GM23338 (cell line): Measurements from ENCODE around the gene S100P. TPM values are rescaled to one million over a fixed set of nuclear protein-coding genes. Genes with fewer than 3 reads are reported as not detected.

Experiments used
- ATAC-seq: fragments of 200-7000 bp; cut with Tn5 transposase; 3 replicates; pipeline ENCODE4 v1.9.1; 2020
- DNase-seq: peaks from one replicate; pipeline ENCODE4 v3.0.0-alpha.2; 2015; ENCODE audit warnings: low spot score
- H2AFZ ChIP-seq: fragments of 200-600 bp; sonication (generic); 2 replicates; pipeline ENCODE4 v1.8.0; 2016; ENCODE audit warnings: antibody characterized with exemption, mild to moderate bottlenecking, moderate library complexity
- H3F3A ChIP-seq: fragments of 200-600 bp; sonication (generic); replicated peaks from 2 replicates; pipeline ENCODE4 v1.8.0; 2017; ENCODE audit warnings: antibody characterized with exemption, mixed run types, low read depth
- H3K27ac ChIP-seq: fragments of 200-600 bp; sonication (generic); 2 replicates; pipeline ENCODE4 v1.6.1; 2016; ENCODE audit warnings: low read depth
- H3K27me3 ChIP-seq: fragments of 200-600 bp; sonication (generic); 2 replicates; pipeline ENCODE4 v1.8.0; 2016; ENCODE audit warnings: mild to moderate bottlenecking, mixed run types, moderate library complexity; ENCODE audit not compliant: insufficient read depth
- H3K36me3 ChIP-seq: fragments of 200-600 bp; sonication (generic); 2 replicates; pipeline ENCODE4 v1.8.0; 2016; ENCODE audit warnings: mild to moderate bottlenecking; ENCODE audit not compliant: insufficient read depth
- H3K4me1 ChIP-seq: fragments of 200-600 bp; sonication (generic); 2 replicates; pipeline ENCODE4 v1.8.0; 2016; ENCODE audit warnings: mild to moderate bottlenecking, moderate library complexity; ENCODE audit not compliant: insufficient read depth
- H3K4me2 ChIP-seq: fragments of 200-600 bp; sonication (generic); 2 replicates; pipeline ENCODE4 v1.7.1; 2017; ENCODE audit warnings: mixed run types
- H3K4me3 ChIP-seq: fragments of 200-600 bp; sonication (generic); 2 replicates; pipeline ENCODE4 v1.6.1; 2016; ENCODE audit warnings: mixed run types
- H3K79me2 ChIP-seq: fragments of 200-600 bp; sonication (generic); replicated peaks from 2 replicates; pipeline ENCODE4 v1.8.0; 2017; ENCODE audit warnings: mild to moderate bottlenecking; ENCODE audit not compliant: insufficient read depth
- H3K9me2 ChIP-seq: fragments of 200-600 bp; sonication (generic); 2 replicates; pipeline ENCODE4 v1.8.0; 2017; ENCODE audit not compliant: insufficient read depth
- H4K20me1 ChIP-seq: fragments of 200-600 bp; sonication (generic); replicated peaks from 2 replicates; pipeline ENCODE4 v1.8.0; 2017; ENCODE audit warnings: mild to moderate bottlenecking; ENCODE audit not compliant: insufficient read depth
- H3K27ac Mint-ChIP-seq: 2 replicates; pipeline ENCODE4 v1.8.0; 2020; ENCODE audit warnings: inconsistent platforms, mild to moderate bottlenecking, moderate library complexity, mixed read lengths
- H3K27me3 Mint-ChIP-seq: 3 replicates; pipeline ENCODE4 v1.8.0; 2022; ENCODE audit warnings: low read depth, mild to moderate bottlenecking, moderate library complexity, mixed read lengths, inconsistent platforms; ENCODE audit not compliant: insufficient read depth, poor library complexity
- H3K36me3 Mint-ChIP-seq: 3 replicates; pipeline ENCODE4 v1.8.0; 2021; ENCODE audit warnings: low read depth, mild to moderate bottlenecking, inconsistent platforms, moderate library complexity, mixed read lengths
- H3K4me1 Mint-ChIP-seq: 3 replicates; pipeline ENCODE4 v1.8.0; 2020; ENCODE audit warnings: mild to moderate bottlenecking, inconsistent platforms, mixed read lengths
- H3K4me3 Mint-ChIP-seq: 3 replicates; pipeline ENCODE4 v1.8.0; 2021; ENCODE audit warnings: moderate library complexity, mild to moderate bottlenecking, inconsistent platforms, mixed read lengths
- H3K9me3 Mint-ChIP-seq: 3 replicates; pipeline ENCODE4 v1.8.0; 2020; ENCODE audit warnings: moderate library complexity, mild to moderate bottlenecking, inconsistent platforms, mixed read lengths
- EZH2phosphoT487 ChIP-seq: fragments of 200-600 bp; sonication (generic); IDR thresholded peaks from one replicate; pipeline ENCODE4 v1.8.1; 2018; ENCODE audit warnings: antibody characterized with exemption; ENCODE audit not compliant: unreplicated experiment
- polyA plus RNA-seq: library from polyadenylated mRNA; unstranded; fragments of >200 nt; fragmentation: Nextera tagmentation; extraction: Ambion mirVana; gene quantifications from 2 replicates; pipeline ENCODE4 v1.2.1, GENCODE V29; 2016
- total RNA-seq: library from RNA; depleted of rRNA; stranded (reverse); fragments of >200 nt; shearing (Covaris generic); gene quantifications from 2 replicates; pipeline ENCODE4 v1.2.3, GENCODE V29; 2014; rRNA removed
- TF ChIP-seq, protein P1 (sequence below), 2 experiments: fragments of 200-600 bp in 1 of 2; sonication (generic) in 1 of 2; conservative IDR thresholded peaks; 2 replicates each; pipeline versions ENCODE4 v1.5.1 to v1.6.1; 2016 to 2017; ENCODE audit warnings: antibody characterized with exemption in 2 of 2, low read depth in 2 of 2, mild to moderate bottlenecking in 2 of 2, moderate library complexity in 1 of 2

S100P gene
- total and polyA plus RNA-seq, 2 experiments from 2014 or later, result 0.32 TPM; not detected in 1

DNA sequence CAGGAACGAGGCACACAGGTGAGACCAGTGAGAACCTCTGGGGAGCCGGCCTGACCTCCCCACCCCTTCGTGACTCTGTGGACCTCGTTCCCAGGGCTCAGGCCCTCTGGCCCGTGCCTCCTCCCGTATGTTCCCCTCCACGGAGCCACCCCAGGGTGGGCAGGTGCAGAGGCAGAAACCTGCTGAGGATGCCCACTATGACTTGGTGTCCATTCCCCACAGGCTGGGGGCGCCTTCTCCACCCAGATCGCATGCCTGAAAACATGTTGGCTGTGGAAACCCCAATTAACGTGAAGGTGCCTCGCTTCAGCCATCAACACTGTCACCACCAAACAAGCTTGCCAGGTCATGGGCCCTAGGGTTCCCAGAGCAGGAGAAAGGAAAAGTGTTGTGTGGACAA, 49.3 kb downstream of the S100P start:
- Histone ChIP-seq H3K4me2 (no peak overlapping the region), H3K27me3 (no peaks in the 10 kb centered on the region)
- no peak for ATAC-seq

More for the DNA sequence above, 49.3 kb downstream of the S100P start:
- Mint-ChIP-seq H3K9me3 (peaks cover 9% of the 10 kb centered on the region; the same call in 2 of the 3 replicates), H3K27ac (no peak overlapping the region), H3K36me3 (no peaks in the 10 kb centered on the region), H3K4me3 (no peak overlapping the region), H3K27me3 (no peaks in the 10 kb centered on the region), H3K4me1 (no peaks in the 10 kb centered on the region)
- Histone ChIP-seq H3K4me3 (no peak overlapping the region), H3F3A (no peaks in the 10 kb centered on the region), H3K27ac (no peak overlapping the region), H2AFZ (no peak overlapping the region), H3K9me2 (no peaks in the 10 kb centered on the region), H3K79me2 (no peaks in the 10 kb centered on the region), H3K4me1 (no peaks in the 10 kb centered on the region), H3K36me3 (no peaks in the 10 kb centered on the region), H4K20me1 (no peaks in the 10 kb centered on the region)
- TF ChIP-seq EZH2phosphoT487, result no peak
- TF ChIP-seq, protein P1, sequence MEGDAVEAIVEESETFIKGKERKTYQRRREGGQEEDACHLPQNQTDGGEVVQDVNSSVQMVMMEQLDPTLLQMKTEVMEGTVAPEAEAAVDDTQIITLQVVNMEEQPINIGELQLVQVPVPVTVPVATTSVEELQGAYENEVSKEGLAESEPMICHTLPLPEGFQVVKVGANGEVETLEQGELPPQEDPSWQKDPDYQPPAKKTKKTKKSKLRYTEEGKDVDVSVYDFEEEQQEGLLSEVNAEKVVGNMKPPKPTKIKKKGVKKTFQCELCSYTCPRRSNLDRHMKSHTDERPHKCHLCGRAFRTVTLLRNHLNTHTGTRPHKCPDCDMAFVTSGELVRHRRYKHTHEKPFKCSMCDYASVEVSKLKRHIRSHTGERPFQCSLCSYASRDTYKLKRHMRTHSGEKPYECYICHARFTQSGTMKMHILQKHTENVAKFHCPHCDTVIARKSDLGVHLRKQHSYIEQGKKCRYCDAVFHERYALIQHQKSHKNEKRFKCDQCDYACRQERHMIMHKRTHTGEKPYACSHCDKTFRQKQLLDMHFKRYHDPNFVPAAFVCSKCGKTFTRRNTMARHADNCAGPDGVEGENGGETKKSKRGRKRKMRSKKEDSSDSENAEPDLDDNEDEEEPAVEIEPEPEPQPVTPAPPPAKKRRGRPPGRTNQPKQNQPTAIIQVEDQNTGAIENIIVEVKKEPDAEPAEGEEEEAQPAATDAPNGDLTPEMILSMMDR (conservative IDR thresholded peaks at IDR 0.05; ENCODE audit: low read depth in 2 of 2), result peak in 1 of 2 experiments; percentile 40; a peak in 2 of 4 replicates
- DNase-seq, result no peak

Other genes starting within 250 kb of the S100P start
- gene PPP2R2C, start 221.3 kb upstream of the S100P start, total RNA-seq, result 7.6 and 9.2 TPM in 2 replicates
- gene PPP2R2C, start 221.3 kb upstream of the S100P start, polyA plus RNA-seq, result 0.77 and 1.3 TPM in 2 replicates
- 6.9 and 7.1 TPM in 2 replicates for gene MAN2B2, start 118.7 kb upstream of the S100P start, total RNA-seq
- 1.6 and 2.1 TPM in 2 replicates for gene MAN2B2, start 118.7 kb upstream of the S100P start, polyA plus RNA-seq
- gene MRFAP1, start 53.2 kb upstream of the S100P start, total RNA-seq, result 154 and 168 TPM in 2 replicates
- 272 and 288 TPM in 2 replicates for gene MRFAP1, start 53.2 kb upstream of the S100P start, polyA plus RNA-seq
- 58.2 and 61.6 TPM in 2 replicates for gene MRFAP1L1, start 16.0 kb downstream of the S100P start, total RNA-seq
- 63.4 and 73.8 TPM in 2 replicates for gene MRFAP1L1, start 16.0 kb downstream of the S100P start, polyA plus RNA-seq
- 33.7 and 35.2 TPM in 2 replicates for gene BLOC1S4, start 22.3 kb downstream of the S100P start, total RNA-seq
- gene BLOC1S4, start 22.3 kb downstream of the S100P start, polyA plus RNA-seq, result 23.9 and 26.5 TPM in 2 replicates
- gene KIAA0232, start 88.8 kb downstream of the S100P start, total RNA-seq, result 34.9 and 45.1 TPM in 2 replicates
- gene KIAA0232, start 88.8 kb downstream of the S100P start, polyA plus RNA-seq, result 12.3 and 14.3 TPM in 2 replicates
- gene TBC1D14, start 215.9 kb downstream of the S100P start, total RNA-seq, result 59.7 and 66.3 TPM in 2 replicates
- 15.8 and 18.2 TPM in 2 replicates for gene TBC1D14, start 215.9 kb downstream of the S100P start, polyA plus RNA-seq